ENCODE data around the gene HSPG2.

HSPG2 gene

GRCh38 chr1:21878009-21878773, 58.9 kb downstream of the HSPG2 start:
- DNase-seq, result no peak

- DNase-seq, result no peak
These were observed 60.8 kb downstream of the HSPG2 start for GRCh38 chr1:21876267-21876666.

- no peak for DNase-seq
These were observed 61.5 kb downstream of the HSPG2 start for GRCh38 chr1:21875621-21876063.

GRCh38 chr1:21874778-21875547, 62.1 kb downstream of the HSPG2 start:
- no peak for DNase-seq

- DNase-seq, result no peak
These were observed 62.8 kb downstream of the HSPG2 start for GRCh38 chr1:21874328-21874727.

- DNase-seq, result no peak
These were observed 63.3 kb downstream of the HSPG2 start for GRCh38 chr1:21873761-21874160.

- no peak for DNase-seq
These were observed 63.9 kb downstream of the HSPG2 start for GRCh38 chr1:21873174-21873573.

- DNase-seq, result no peak
These were observed 64.5 kb downstream of the HSPG2 start for GRCh38 chr1:21872445-21873079.

GRCh38 chr1:21871943-21872342, 65.2 kb downstream of the HSPG2 start:
- DNase-seq, result no peak

- DNase-seq, result no peak
These were observed 66.5 kb downstream of the HSPG2 start for GRCh38 chr1:21870611-21871010.

GRCh38 chr1:21869620-21870121, 67.4 kb downstream of the HSPG2 start:
- no peak for DNase-seq

GRCh38 chr1:21868941-21869454, 68.1 kb downstream of the HSPG2 start:
- no peak for DNase-seq

GRCh38 chr1:21868482-21868881, 68.6 kb downstream of the HSPG2 start:
- DNase-seq, result no peak

- DNase-seq, result no peak
These were observed 69.6 kb downstream of the HSPG2 start for GRCh38 chr1:21867451-21867996.

GRCh38 chr1:21866707-21867043, 70.4 kb downstream of the HSPG2 start:
- no peak for DNase-seq

GRCh38 chr1:21865943-21866706, 71.0 kb downstream of the HSPG2 start:
- no peak for DNase-seq

- no peak for DNase-seq
These were observed 71.5 kb downstream of the HSPG2 start for GRCh38 chr1:21865609-21865942.

- no peak for DNase-seq
These were observed 72.4 kb downstream of the HSPG2 start for GRCh38 chr1:21864730-21865129.

- DNase-seq, result no peak
These were observed 73.1 kb downstream of the HSPG2 start for GRCh38 chr1:21863981-21864380.

GRCh38 chr1:21861602-21862429, 75.3 kb downstream of the HSPG2 start:
- no peak for DNase-seq

GRCh38 chr1:21860971-21861370, 76.1 kb downstream of the HSPG2 start:
- no peak for DNase-seq
